ENCODE measurements around the gene SUV39H2. TPM values are rescaled to one million over a fixed set of nuclear protein-coding genes. Genes with fewer than 3 reads are reported as not detected.

SUV39H2 gene
- polyA plus RNA-seq, 1 donor from 2014 or later = 19.4 TPM

GRCh38 chr10:14916600-14916999 is 37.9 kb downstream of the SUV39H2 start:
- Histone ChIP-seq H3K4me2 (ENCODE audit: low read length) (no peak overlapping the region), H3K9me3 (ENCODE audit: low read length) (no peaks in the 10 kb centered on the region), H4K20me1 (ENCODE audit: insufficient read depth) (no peaks in the 10 kb centered on the region), H3K36me3 (ENCODE audit: insufficient read depth, low read length) (peaks cover 12% of the 10 kb centered on the region), H3F3A (ENCODE audit: insufficient read depth, low read length, poor library complexity, severe bottlenecking) (no peaks in the 10 kb centered on the region), H3K9me2 (ENCODE audit: insufficient read depth, low read length) (no peaks in the 10 kb centered on the region), H3K79me2 (replicated peaks; ENCODE audit: insufficient read depth, low read length) (no peaks in the 10 kb centered on the region), H3K27me3 (ENCODE audit: insufficient read depth, low read depth, low read length) (no peaks in the 10 kb centered on the region), H3K4me3 (ENCODE audit: low read length) (no peak overlapping the region), H2AFZ (ENCODE audit: low read depth, low read length) (no peak overlapping the region), H3K9ac (ENCODE audit: low read length) (no peak overlapping the region), H3K27ac (ENCODE audit: low read length) (no peak overlapping the region)
- TF ChIP-seq TAF1 (IDR thresholded peaks at IDR 0.05; ENCODE audit: low read depth) = no peak
- no peak for TF ChIP-seq EZH2 (IDR thresholded peaks at IDR 0.05; ENCODE audit: borderline replicate concordance, insufficient read depth, low read length, poor library complexity, severe bottlenecking)
- no peak for TF ChIP-seq REST (IDR thresholded peaks at IDR 0.05; ENCODE audit: borderline replicate concordance)
- TF ChIP-seq EP300 (conservative IDR thresholded peaks at IDR 0.05; ENCODE audit: poor library complexity, severe bottlenecking) = no peak
- TF ChIP-seq SMC3 (conservative IDR thresholded peaks at IDR 0.05; ENCODE audit: poor library complexity) = no peak
- TF ChIP-seq RAD21 (conservative IDR thresholded peaks at IDR 0.05) = no peak
- no peak for TF ChIP-seq MXI1 (conservative IDR thresholded peaks at IDR 0.05; ENCODE audit: poor library complexity, severe bottlenecking)
- no peak for TF ChIP-seq CTCF (IDR thresholded peaks at IDR 0.05; ENCODE audit: poor library complexity, severe bottlenecking)
- no peak for TF ChIP-seq POLR2AphosphoS5 (IDR thresholded peaks at IDR 0.05)

GRCh38 chr10:14917827-14918226 is 39.2 kb downstream of the SUV39H2 start:
- H3K36me3 ChIP-seq (ENCODE audit: insufficient read depth, low read length) = peaks cover 9% of the 10 kb centered on the region

GRCh38 chr10:14918964-14919363 is 40.3 kb downstream of the SUV39H2 start:
- Histone ChIP-seq H3F3A (ENCODE audit: insufficient read depth, low read length, poor library complexity, severe bottlenecking) (no peaks in the 10 kb centered on the region), H3K4me2 (ENCODE audit: low read length) (no peak overlapping the region), H3K79me2 (replicated peaks; ENCODE audit: insufficient read depth, low read length) (no peaks in the 10 kb centered on the region), H3K9me2 (ENCODE audit: insufficient read depth, low read length) (no peaks in the 10 kb centered on the region), H3K36me3 (ENCODE audit: insufficient read depth, low read length) (peaks cover 9% of the 10 kb centered on the region), H3K4me3 (ENCODE audit: low read length) (no peak overlapping the region), H3K9ac (ENCODE audit: low read length) (no peak overlapping the region), H3K27me3 (ENCODE audit: insufficient read depth, low read depth, low read length) (no peaks in the 10 kb centered on the region), H3K9me3 (ENCODE audit: low read length) (no peaks in the 10 kb centered on the region), H4K20me1 (ENCODE audit: insufficient read depth) (no peaks in the 10 kb centered on the region), H3K27ac (ENCODE audit: low read length) (no peak overlapping the region), H2AFZ (ENCODE audit: low read depth, low read length) (no peak overlapping the region)
- TF ChIP-seq SMC3 (conservative IDR thresholded peaks at IDR 0.05; ENCODE audit: poor library complexity) (no peak), CTCF (IDR thresholded peaks at IDR 0.05; ENCODE audit: poor library complexity, severe bottlenecking) (no peak), MXI1 (conservative IDR thresholded peaks at IDR 0.05; ENCODE audit: poor library complexity, severe bottlenecking) (no peak), TAF1 (IDR thresholded peaks at IDR 0.05; ENCODE audit: low read depth) (no peak), RAD21 (conservative IDR thresholded peaks at IDR 0.05) (no peak), POLR2AphosphoS5 (IDR thresholded peaks at IDR 0.05) (no peak), EP300 (conservative IDR thresholded peaks at IDR 0.05; ENCODE audit: poor library complexity, severe bottlenecking) (no peak), REST (IDR thresholded peaks at IDR 0.05; ENCODE audit: borderline replicate concordance) (no peak)

More at GRCh38 chr10:14917827-14918226, 39.2 kb downstream of the SUV39H2 start:
- Histone ChIP-seq H3K79me2 (replicated peaks; ENCODE audit: insufficient read depth, low read length) (no peaks in the 10 kb centered on the region), H3K4me3 (ENCODE audit: low read length) (no peak overlapping the region), H3K27ac (ENCODE audit: low read length) (no peak overlapping the region), H3K9ac (ENCODE audit: low read length) (no peak overlapping the region), H3F3A (ENCODE audit: insufficient read depth, low read length, poor library complexity, severe bottlenecking) (no peaks in the 10 kb centered on the region), H3K27me3 (ENCODE audit: insufficient read depth, low read depth, low read length) (no peaks in the 10 kb centered on the region), H3K9me2 (ENCODE audit: insufficient read depth, low read length) (no peaks in the 10 kb centered on the region), H3K9me3 (ENCODE audit: low read length) (no peaks in the 10 kb centered on the region), H3K4me2 (ENCODE audit: low read length) (no peak overlapping the region), H4K20me1 (ENCODE audit: insufficient read depth) (no peaks in the 10 kb centered on the region), H2AFZ (ENCODE audit: low read depth, low read length) (no peak overlapping the region)
- TF ChIP-seq EZH2 (IDR thresholded peaks at IDR 0.05; ENCODE audit: borderline replicate concordance, insufficient read depth, low read length, poor library complexity, severe bottlenecking) (no peak), POLR2AphosphoS5 (IDR thresholded peaks at IDR 0.05) (no peak)

All from neural cell (in vitro differentiated cells).